ENCODE measurements around the gene RAMACL.

DNA sequence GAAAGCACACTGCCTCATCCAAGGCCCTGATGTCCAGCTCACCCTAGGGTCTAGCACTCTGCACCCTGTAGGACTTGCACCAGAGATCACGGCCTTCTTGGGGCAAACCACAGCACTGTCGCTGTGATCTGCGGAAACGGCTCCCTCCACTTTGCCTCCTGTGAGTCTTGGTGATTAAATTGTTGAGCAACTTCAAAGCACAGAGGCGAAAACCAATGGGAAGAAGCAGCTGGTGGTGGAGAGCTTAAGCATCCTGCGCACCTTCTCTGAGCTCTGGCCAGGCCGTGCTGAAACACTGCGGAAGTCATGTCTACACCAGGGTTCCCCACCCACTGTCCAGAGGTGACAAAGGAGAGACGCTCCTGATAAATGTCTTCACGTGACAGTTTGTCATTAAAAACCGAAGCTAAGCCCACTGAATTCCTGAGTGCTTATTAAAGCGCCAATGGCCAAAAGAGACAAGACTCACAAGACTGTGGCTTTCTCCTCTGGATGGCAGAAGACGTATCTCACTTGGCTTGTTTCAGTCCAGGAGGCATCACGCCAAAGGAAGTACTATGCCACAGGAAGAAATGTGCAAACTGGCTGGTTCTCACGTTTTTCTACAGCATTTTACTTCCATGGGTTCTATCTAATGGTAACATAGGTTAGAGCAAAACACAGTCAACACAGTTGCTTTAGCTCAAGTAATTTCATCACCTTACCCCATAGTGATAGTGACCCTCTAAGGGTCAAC is 3.1 kb downstream of the RAMACL start:
- TF ChIP-seq, protein P1, sequence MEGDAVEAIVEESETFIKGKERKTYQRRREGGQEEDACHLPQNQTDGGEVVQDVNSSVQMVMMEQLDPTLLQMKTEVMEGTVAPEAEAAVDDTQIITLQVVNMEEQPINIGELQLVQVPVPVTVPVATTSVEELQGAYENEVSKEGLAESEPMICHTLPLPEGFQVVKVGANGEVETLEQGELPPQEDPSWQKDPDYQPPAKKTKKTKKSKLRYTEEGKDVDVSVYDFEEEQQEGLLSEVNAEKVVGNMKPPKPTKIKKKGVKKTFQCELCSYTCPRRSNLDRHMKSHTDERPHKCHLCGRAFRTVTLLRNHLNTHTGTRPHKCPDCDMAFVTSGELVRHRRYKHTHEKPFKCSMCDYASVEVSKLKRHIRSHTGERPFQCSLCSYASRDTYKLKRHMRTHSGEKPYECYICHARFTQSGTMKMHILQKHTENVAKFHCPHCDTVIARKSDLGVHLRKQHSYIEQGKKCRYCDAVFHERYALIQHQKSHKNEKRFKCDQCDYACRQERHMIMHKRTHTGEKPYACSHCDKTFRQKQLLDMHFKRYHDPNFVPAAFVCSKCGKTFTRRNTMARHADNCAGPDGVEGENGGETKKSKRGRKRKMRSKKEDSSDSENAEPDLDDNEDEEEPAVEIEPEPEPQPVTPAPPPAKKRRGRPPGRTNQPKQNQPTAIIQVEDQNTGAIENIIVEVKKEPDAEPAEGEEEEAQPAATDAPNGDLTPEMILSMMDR (conservative IDR thresholded peaks at IDR 0.05) = no peak
- no peak for TF ChIP-seq ZFX (IDR thresholded peaks at IDR 0.05)

All from C4-2B (cell line).